PC-3 (cell line): ENCODE results near the gene KCNN1. TPM values are rescaled to one million over a fixed set of nuclear protein-coding genes. Genes with fewer than 3 reads are reported as not detected.
"Not testable (repeated sequence)": the region's sequence is repeated elsewhere in the genome, so short reads cannot be mapped to it uniquely, and the experiment has no call there.

Experiments
- ATAC-seq: fragments of 200-7000 bp; cut with Tn5 transposase; 2 replicates; pipeline ENCODE4 v1.9.1; 2020; ENCODE audit warnings: mild to moderate bottlenecking, moderate library complexity
- BruUV-seq: library from RNA; stranded (reverse); fragments of 400-500 nt; replicated peaks from 2 replicates; lab custom pipeline; 2021; lab: Mats Ljungman, UMichigan
- CTCF ChIA-PET: fragments of 300-600 bp; sonication (Branson Sonifier 250); formaldehyde crosslinking; loops from one replicate; lab custom pipeline; 2022; ENCODE audit warnings: antibody characterized with exemption; lab: Charles Lee
- POLR2A ChIA-PET: fragments of 300-600 bp; sonication (Branson Sonifier 250); formaldehyde crosslinking; loops from one replicate; lab custom pipeline; 2022; ENCODE audit warnings: antibody characterized with exemption; ENCODE audit not compliant: unreplicated experiment; lab: Charles Lee
- DNase-seq: peaks from one replicate; pipeline ENCODE4 v3.0.0-alpha.2; 2015
- H2AFZ ChIP-seq: fragments of 300-600 bp; sonication (generic); 2 replicates; pipeline ENCODE4 v1.6.0; 2016; ENCODE audit warnings: antibody characterized with exemption, low read length
- H3F3A ChIP-seq: fragments of 300-600 bp; sonication (generic); one replicate; pipeline ENCODE4 v1.6.0; 2017; ENCODE audit warnings: antibody characterized with exemption, low read length, control low read depth, mild to moderate bottlenecking; ENCODE audit not compliant: unreplicated experiment
- H3K27ac ChIP-seq: fragments of 300-600 bp; sonication (generic); 2 replicates; pipeline ENCODE4 v1.5.1; 2016; ENCODE audit warnings: mild to moderate bottlenecking, low read length
- H3K27me3 ChIP-seq: fragments of 300-600 bp; sonication (generic); 2 replicates; pipeline ENCODE4 v1.6.1; 2016; ENCODE audit warnings: low read length, mixed read lengths
- H3K36me3 ChIP-seq: fragments of 300-600 bp; sonication (generic); 2 replicates; pipeline ENCODE4 v1.6.1; 2016; ENCODE audit warnings: low read depth, mixed run types, low read length, mixed read lengths
- H3K4me1 ChIP-seq: fragments of 300-600 bp; sonication (generic); 2 replicates; pipeline ENCODE4 v1.5.1; 2016; ENCODE audit warnings: low read length; ENCODE audit not compliant: insufficient read depth
- H3K4me2 ChIP-seq: fragments of 300-600 bp; sonication (generic); 2 replicates; pipeline ENCODE4 v1.6.0; 2016; ENCODE audit warnings: low read length
- H3K4me3 ChIP-seq: fragments of 300-600 bp; sonication (generic); 2 replicates; pipeline ENCODE4 v1.5.1; 2016; ENCODE audit warnings: mild to moderate bottlenecking, low read length, mixed read lengths
- H3K79me2 ChIP-seq: fragments of 300-600 bp; sonication (generic); 2 replicates; pipeline ENCODE4 v1.6.1; 2017; ENCODE audit warnings: low read length, mixed read lengths
- H3K9ac ChIP-seq: fragments of 300-600 bp; sonication (generic); 2 replicates; pipeline ENCODE4 v1.6.0; 2016; ENCODE audit warnings: mild to moderate bottlenecking, low read length
- H3K9me2 ChIP-seq: fragments of 300-600 bp; sonication (generic); replicated peaks from 2 replicates; pipeline ENCODE4 v1.6.1; 2016; ENCODE audit warnings: mixed run types, low read length, mixed read lengths
- H3K9me3 ChIP-seq: fragments of 300-600 bp; sonication (generic); 2 replicates; pipeline ENCODE4 v1.6.1; 2016; ENCODE audit warnings: low read length, mixed read lengths
- H4K20me1 ChIP-seq: fragments of 300-600 bp; sonication (generic); 2 replicates; pipeline ENCODE4 v1.6.1; 2016; ENCODE audit warnings: low read length, mixed read lengths
- CTCF ChIP-seq: fragments of 300-600 bp; sonication (generic); conservative IDR thresholded peaks from 2 replicates; pipeline ENCODE4 v1.5.1; 2017; ENCODE audit warnings: antibody characterized with exemption, low read depth, mild to moderate bottlenecking, low read length
- EZH2 ChIP-seq: fragments of 300-600 bp; sonication (generic); IDR thresholded peaks from one replicate; pipeline ENCODE4 v1.6.1; 2017; ENCODE audit warnings: antibody characterized with exemption, mild to moderate bottlenecking, low read length; ENCODE audit not compliant: unreplicated experiment
- EZH2phosphoT487 ChIP-seq: fragments of 300-600 bp; sonication (generic); IDR thresholded peaks from 2 replicates; pipeline ENCODE4 v1.6.1; 2018; ENCODE audit warnings: mild to moderate bottlenecking, antibody characterized with exemption, low read length, borderline replicate concordance
- intact Hi-C: fragments of 100-400 bp; cut with micrococcal nuclease; formaldehyde crosslinking; loops from 2 replicates; pipeline ENCODE4 v1.9.0; 2023
- total RNA-seq: library from RNA; depleted of rRNA; stranded (reverse); fragments of >200 nt; gene quantifications from 2 replicates; pipeline ENCODE4 v1.2.3, GENCODE V29; 2014

KCNN1 gene
- total RNA-seq, 1 experiment from 2014 or later: not detected

GRCh38 chr19:18029617-18030338, 62.9 kb downstream of the KCNN1 start:
- H3K79me2 ChIP-seq: no peaks in the 10 kb centered on the region
- H3F3A ChIP-seq: no peaks in the 10 kb centered on the region
- no peak for TF ChIP-seq CTCF
- H2AFZ ChIP-seq: no peak overlapping the region
- no peaks in the 10 kb centered on the region for H3K27me3 ChIP-seq
- H3K27ac ChIP-seq: peak overlapping the region; percentile 70
- intact Hi-C loops: no loop called here
- no peak overlapping the region for H3K9ac ChIP-seq
- H3K36me3 ChIP-seq: no peaks in the 10 kb centered on the region
- POLR2A ChIA-PET: interaction anchor here (0.5 kb wide), 2 partner anchors 9 to 92 kb away, joined by 3 to 6 read pairs; no protein-coding TSS in a partner anchor
- no TSS peak for BruUV-seq
- H3K4me2 ChIP-seq: peak overlapping the region; percentile 72
- no peaks in the 10 kb centered on the region for H3K9me2 ChIP-seq
- peak; percentile 91 for DNase-seq
- no peaks in the 10 kb centered on the region for H3K9me3 ChIP-seq
- CTCF ChIA-PET: interaction anchor here (0.6 to 1.2 kb wide), 2 partner anchors 22 to 92 kb away, joined by 3 read pairs; no protein-coding TSS in a partner anchor
- H3K4me3 ChIP-seq: peak overlapping the region; percentile 32; the same call in 1 of the 2 replicates
- H4K20me1 ChIP-seq: no peaks in the 10 kb centered on the region
- peak; percentile 91 for ATAC-seq
- peaks cover 22% of the 10 kb centered on the region for H3K4me1 ChIP-seq

- H3K79me2 ChIP-seq, DNase-seq, H4K20me1 ChIP-seq, H3K4me2 ChIP-seq, H3K9ac ChIP-seq, H3F3A ChIP-seq, CTCF ChIA-PET, H3K9me3 ChIP-seq, H3K27ac ChIP-seq, POLR2A ChIA-PET, H3K36me3 ChIP-seq, BruUV-seq, intact Hi-C loops, H3K9me2 ChIP-seq, H3K27me3 ChIP-seq, H2AFZ ChIP-seq, H3K4me3 ChIP-seq: not testable (repeated sequence)
- peak; percentile 25; the same call in 1 of the 2 replicates for ATAC-seq
- peaks cover 22% of the 10 kb centered on the region for H3K4me1 ChIP-seq
Measured at GRCh38 chr19:18031401-18031800, 64.5 kb downstream of the KCNN1 start.

- H2AFZ ChIP-seq, H3K27ac ChIP-seq, H3K9me3 ChIP-seq, DNase-seq, intact Hi-C loops, H3K9me2 ChIP-seq, CTCF ChIA-PET, ATAC-seq, H3K4me2 ChIP-seq, POLR2A ChIA-PET, H3K36me3 ChIP-seq, H3K4me3 ChIP-seq, H3K79me2 ChIP-seq, H3K9ac ChIP-seq, H4K20me1 ChIP-seq, H3K27me3 ChIP-seq, H3F3A ChIP-seq, BruUV-seq: not testable (repeated sequence)
- H3K4me1 ChIP-seq: peaks cover 22% of the 10 kb centered on the region
Measured at GRCh38 chr19:18032102-18032501, 65.2 kb downstream of the KCNN1 start.

GRCh38 chr19:18041054-18041453, 74.1 kb downstream of the KCNN1 start:
- no peaks in the 10 kb centered on the region; the same call in 1 of the 2 replicates for H3K9me3 ChIP-seq
- no peaks in the 10 kb centered on the region for H3K79me2 ChIP-seq
- DNase-seq (no peak), ATAC-seq (no peak)
- CTCF ChIA-PET: no interaction called here
- no peak overlapping the region for H3K27ac ChIP-seq
- peaks cover 15% of the 10 kb centered on the region for H3K4me1 ChIP-seq
- H3K9me2 ChIP-seq: no peaks in the 10 kb centered on the region
- no peak overlapping the region for H3K4me3 ChIP-seq
- H4K20me1 ChIP-seq: no peaks in the 10 kb centered on the region
- no peaks in the 10 kb centered on the region for H3K36me3 ChIP-seq
- H3K9ac ChIP-seq: no peak overlapping the region
- BruUV-seq: no TSS peak
- intact Hi-C loops: no loop called here
- H3F3A ChIP-seq: no peaks in the 10 kb centered on the region
- H3K4me2 ChIP-seq: no peak overlapping the region
- no peaks in the 10 kb centered on the region for H3K27me3 ChIP-seq
- TF ChIP-seq EZH2phosphoT487: no peak
- TF ChIP-seq EZH2: no peak
- TF ChIP-seq CTCF: no peak
- POLR2A ChIA-PET: no interaction called here
- no peak overlapping the region for H2AFZ ChIP-seq
